HG03354 (cell line): ENCODE measurements around the gene ANO10.
A peak's percentile ranks its signal among the peaks of the same experiment; 100 is the strongest.

ENCODE experiments used
- ATAC-seq: cut with Tn5 transposase; IDR thresholded peaks from one replicate; pipeline ENCODE4 v1.9.1; 2021; ENCODE audit warnings: mild to moderate bottlenecking; ENCODE audit not compliant: unreplicated experiment, poor library complexity, severe bottlenecking

The ANO10 gene

DNA sequence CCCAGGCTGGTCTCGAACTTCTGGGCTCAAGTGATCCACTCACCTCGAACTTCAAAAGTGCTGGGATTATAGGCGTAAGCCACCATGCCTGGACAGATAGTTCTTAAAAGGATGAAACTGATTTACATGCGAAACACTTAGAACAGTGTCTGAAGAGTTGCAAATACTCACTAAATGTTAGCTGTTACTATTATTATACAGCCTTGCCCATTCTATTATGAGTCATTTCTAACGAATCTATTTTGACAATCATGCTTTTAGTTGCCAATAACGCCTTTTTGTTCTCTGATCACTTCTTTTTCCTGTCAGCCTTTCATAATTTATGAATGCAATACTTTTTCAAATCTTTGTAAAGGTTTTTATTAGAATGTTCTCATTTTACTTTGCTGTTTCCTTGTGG, 222.8 kb downstream of the ANO10 start:
- ATAC-seq: no peak

DNA sequence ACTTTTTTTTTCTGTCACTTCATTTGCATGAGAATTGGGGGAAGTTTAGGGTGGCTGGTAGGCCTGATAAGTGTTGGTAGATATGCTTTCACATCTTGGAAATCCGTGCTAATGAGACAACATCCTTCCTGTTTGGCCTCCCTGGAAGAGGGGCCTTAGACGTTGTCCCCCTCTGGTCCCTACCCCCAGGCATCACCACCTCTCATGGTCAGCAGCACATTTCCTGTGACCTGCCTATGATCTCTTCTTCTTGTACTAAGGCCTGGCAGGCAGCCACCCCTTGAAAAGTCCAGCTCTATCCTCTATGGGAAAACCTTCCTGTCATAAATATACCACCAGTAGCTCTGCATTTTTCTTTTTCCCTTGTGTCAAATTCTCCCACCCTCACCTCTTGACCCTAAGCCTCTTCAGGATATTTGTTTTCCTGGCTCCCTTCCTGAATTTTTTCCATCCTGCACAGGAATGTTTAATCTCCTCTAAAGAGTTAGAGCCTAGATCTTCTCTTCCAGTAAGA, 227.7 kb downstream of the ANO10 start:
- no peak for ATAC-seq

DNA sequence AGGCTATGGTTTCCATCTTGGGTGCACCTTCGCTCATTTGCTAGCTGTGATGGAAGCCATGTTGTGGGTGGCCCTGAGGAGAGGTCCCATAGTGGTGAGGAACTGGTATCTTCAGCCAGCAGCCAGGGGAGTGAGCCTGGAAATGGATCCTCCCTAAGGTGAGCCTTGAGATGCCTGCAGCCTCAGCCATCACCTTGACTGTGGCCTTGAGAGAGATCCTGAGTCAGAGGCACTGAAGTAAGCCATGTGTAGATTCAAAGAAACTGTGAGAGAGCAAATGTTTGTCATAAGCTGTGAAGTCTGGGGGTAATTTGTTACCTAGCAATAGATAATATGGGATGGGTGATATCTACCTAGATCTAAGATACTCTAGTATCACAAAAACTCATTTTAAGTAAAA, 230.2 kb downstream of the ANO10 start:
- ATAC-seq: no peak

DNA sequence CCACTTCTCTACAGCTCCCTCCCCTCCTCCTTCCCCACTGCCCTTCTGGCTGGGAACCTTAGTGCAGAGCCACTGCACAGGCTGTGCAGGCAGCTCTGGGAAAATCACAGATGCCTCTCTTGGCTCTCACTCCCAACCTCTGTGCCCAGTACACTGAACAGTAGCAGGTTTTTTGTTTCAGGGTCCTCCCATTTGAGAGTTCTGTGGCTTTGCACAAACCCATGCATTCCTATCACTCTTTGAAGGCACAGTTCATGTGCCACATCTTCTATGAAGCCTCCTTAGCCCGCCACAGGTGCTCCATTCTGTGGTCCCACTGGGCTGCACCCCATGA, 231.6 kb downstream of the ANO10 start:
- ATAC-seq: no peak

DNA sequence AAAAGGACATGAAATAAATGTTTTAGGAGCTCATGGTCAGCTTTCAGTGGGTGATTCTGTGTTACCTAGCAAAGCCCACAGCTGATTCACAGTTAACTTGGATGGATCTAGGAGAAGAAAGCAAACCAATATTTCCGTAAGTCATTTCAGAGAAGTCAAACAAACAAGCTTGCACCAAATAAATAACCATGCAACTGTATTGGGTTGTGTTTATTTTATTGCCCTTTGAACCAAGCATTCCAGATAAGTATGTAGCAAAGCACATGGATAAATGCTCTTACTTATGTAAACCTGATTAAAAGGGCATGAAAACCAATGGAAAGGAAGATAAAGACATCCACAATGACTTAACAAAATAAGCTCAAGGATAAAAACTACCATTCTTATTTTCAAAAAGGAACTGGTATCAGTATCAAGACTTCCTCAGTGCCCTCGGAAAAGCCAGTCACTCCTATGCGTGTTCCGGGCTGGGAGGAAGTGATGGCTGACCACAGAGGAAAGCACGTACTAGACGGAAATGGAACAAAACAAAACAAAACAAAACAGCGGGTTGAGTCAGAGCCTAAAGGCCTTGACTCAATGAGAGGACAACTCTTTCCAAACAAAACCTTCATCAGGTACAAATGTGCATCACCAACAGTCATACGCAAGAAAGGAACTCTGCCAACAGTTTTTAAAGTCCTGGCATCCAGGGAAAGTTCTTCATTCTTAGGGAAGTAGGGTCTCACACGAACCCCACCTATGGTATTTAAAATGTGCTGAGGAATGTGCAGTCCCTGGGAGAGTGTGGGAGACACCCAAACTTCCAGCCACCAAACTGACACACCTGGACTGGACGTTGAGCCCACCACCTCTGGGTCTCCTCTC, 232.2 kb downstream of the ANO10 start:
- ATAC-seq: peak; percentile 76

DNA sequence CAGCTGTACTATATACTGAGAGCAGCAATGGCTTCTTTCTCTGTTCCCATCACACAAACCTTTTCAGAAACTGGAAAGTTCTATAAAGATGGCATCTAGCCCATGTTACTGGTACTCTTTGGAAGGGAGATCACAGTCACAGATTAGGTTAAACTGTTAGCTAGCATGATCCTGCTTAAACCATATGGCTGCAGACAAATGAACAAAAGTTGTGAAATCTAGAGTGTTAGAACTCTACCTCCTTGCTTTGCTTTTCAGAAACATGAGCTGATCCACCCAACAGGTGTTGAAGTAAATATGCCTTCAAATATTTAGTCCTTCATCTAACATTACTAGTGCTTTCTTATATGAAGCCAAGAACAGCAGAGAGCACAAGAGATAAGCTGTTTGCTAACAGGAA, 232.9 kb downstream of the ANO10 start:
- no peak for ATAC-seq

DNA sequence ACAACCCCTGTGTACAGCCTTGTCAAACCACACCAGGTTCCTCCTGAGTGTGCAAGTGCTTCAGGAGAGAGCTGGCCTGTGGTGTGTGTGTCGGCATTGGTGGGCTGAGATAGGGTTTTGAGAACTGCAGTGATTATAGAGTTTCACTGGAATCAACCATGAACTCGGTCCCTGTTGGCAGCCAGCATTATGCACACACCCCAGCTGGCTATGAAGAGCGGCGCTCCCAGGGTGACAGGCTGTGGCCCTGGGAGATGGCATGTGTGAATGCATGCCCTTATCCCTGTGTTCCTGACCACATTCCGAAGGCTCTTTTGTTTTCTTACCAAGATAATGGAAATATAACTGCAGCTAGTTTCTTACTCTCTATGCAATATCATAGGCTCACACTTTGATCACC, 233.6 kb downstream of the ANO10 start:
- ATAC-seq: no peak

DNA sequence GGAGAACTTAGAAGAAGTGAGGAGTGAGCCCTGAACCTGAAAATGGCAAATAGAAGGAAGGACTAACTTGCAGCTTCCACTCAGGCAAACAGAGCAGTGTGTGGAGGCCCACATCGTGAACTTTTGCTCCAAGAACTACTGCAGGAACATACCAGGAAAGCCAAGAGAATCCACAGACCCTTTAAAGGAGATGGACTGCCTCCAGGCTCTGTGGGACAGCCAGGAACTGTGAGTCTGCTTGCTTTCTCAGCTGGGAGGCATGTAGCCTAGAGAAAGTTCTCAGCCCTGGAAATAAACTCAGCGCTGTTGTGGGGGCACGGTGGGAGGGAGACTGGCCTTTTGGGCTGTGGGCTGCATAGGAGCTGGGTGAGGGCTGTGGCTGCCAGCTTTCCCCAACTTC, 242.5 kb downstream of the ANO10 start:
- ATAC-seq: no peak

DNA sequence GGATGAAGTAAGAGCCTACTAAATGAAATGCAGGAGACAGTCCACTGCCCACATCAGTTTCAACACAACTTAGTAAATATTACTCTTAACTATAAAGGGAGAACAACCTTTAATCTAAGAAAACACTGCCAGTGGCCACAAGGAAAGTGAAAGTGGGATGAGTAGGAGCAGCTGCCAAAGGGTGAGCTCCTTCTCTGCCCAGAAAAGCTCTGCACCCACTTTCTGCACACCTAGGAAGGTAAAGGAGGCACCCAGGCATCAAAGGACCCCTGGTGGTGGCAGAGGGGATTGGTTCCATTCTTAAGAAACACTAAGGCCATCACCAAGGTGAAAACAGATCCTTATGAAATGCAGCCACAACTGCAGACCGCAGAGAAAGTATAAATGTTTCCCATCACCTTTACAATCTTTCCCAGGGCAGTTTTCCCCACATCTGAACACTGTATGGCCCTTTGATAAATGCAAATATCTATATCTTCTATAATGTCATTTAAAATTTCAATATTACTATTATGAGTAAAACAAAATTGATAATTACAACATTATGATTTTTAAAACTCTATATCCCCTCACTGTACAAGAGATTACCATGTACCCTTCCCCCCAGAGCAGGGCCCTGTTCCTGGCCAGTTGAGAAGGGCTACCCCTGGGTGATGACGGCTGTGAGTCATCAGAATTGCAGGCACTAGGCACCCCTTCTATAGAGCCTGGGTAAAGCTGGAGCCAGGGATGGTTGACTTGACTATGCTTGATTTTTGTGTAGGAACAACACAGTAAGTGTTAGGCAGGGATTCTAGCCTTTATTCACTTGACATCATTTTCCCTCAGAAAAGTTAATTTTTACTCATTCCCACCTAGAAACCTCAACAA, 243.5 kb downstream of the ANO10 start:
- no peak for ATAC-seq

DNA sequence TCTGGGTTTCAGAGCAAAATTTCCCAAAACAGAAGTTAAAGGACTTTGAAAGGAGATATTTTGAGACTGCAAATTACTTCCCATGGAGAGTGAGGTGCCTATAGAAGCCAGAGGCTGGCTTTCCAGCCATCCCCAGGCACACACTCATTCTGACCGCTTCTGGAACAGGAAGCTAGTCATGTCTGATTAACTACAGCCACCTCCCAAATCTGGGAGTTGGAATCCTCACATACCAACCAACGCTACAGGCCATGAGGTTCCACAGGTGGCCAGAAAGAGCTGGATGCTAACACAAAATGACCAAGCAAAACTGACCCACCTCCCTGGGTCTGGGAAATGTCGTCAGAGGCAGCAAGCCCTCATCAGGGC, 248.3 kb downstream of the ANO10 start:
- no peak for ATAC-seq

DNA sequence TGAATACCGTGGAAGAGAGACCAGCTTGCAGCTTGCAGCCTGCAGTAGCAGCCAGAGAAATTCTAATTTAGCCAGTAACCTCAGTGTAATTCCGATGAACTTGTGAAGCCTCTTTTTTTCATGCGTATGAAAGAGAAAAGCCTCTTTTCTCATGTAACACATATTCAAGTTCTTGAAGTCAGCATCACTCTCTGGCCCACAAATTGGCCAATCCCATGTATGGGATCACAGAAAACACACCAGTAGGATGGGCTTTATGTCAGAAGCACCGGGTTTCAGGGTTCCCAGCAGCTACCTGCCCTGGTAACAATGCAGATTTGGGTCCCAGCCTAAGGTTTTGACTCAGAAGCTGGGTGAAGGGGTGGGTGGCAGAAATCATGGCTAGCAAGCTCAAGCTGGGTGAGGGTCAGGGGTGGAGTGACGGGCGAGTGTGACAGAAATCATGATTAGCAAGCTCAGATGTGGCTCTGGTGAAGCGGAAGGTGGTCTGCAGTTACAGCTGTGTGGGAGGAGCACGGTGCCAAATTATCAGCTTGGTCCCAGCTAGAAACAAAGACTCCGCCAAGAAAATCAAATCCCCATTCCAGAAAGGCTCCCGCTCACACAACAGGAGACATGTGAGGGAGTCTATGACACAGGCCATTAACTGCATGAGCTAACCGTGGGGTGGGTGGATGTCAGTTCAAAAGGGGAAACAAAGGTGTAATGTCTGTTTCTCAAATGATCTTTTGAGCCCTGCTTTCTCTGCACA, 248.8 kb downstream of the ANO10 start:
- ATAC-seq: no peak

DNA sequence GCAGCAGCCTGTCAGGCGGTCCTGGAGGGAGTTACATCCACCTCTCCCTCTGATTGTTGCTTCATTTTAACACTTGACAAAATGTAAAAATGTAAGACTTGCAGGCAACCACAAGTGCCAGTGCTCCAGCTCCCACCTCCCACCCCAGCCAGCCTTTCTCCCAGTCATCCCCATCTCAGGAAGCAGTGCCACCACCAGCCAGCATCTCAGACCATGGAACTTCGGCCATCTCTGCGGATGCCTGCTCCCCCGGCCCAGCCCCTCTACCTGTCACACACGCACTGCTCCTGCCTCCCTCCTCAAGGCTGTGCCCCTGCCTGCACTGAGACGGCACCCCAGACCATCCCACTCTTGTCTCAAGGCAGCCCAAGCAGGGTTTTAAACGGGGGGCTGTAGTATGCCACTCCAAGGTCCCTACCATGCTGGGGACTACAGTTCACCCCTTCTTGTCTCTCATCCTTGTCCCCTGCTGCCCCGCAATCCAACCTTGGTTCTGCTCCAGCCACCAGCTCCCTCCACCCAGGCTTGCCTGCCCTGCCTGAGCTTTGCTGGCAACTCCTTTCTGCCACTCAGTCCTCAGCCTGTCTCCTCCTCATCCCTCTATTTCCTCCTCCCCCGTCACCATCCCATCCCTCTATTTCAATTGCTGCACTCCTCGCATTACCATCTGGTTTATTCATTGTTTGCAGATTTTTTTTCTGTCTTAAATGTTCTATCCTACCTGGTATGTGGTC, 249.6 kb downstream of the ANO10 start:
- ATAC-seq: no peak

DNA sequence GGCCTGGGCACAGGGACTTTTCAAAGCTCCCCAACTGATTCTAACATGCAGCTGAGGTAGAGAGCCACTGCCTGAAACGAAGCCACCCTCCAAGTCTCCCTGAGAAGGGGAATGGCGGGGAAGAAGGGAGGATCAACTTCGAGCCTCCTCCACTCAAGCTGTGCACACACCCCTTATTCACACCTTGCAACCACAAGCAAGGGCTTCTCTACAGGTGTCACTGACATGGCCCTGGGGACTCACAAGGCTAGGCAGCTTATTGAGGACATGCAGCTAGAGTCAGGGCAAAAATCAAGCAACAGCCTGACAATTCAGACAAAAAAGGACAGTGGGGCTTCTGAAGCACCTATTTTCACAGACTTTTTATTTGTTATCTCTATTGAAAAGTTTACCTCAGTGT, 250.3 kb downstream of the ANO10 start:
- ATAC-seq: no peak

DNA sequence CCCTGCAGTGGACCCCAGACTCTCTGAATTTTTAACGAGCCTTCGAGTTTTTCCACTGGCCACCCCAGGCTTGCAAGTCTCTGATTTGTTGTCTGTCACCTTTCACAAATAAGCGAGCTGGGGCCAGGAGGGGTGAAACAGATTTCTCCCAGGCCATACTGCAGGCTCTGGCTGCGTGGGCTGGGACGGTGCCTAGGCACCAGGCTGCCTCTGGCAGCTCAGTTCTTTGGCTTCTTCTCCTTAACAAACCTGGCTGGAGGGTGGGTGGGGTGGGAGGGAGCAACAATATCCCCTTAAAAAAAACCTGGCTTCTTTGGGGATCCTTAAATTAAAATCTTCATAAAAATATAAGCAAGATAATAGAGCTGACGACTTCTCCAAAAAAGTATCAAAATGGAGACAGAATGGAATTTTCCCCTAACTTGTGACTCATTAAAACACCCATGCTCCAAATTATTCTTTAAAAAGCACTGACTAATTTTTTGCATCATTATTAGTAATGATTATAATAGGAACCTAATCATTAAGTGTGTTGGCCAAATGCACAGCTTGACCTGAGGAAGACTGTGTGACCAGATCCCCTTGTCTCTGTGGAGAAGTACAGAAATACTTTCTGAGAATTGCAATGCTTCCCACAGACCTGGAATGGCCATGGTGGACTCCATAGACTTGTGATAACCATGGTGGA, 251.4 kb downstream of the ANO10 start:
- no peak for ATAC-seq

DNA sequence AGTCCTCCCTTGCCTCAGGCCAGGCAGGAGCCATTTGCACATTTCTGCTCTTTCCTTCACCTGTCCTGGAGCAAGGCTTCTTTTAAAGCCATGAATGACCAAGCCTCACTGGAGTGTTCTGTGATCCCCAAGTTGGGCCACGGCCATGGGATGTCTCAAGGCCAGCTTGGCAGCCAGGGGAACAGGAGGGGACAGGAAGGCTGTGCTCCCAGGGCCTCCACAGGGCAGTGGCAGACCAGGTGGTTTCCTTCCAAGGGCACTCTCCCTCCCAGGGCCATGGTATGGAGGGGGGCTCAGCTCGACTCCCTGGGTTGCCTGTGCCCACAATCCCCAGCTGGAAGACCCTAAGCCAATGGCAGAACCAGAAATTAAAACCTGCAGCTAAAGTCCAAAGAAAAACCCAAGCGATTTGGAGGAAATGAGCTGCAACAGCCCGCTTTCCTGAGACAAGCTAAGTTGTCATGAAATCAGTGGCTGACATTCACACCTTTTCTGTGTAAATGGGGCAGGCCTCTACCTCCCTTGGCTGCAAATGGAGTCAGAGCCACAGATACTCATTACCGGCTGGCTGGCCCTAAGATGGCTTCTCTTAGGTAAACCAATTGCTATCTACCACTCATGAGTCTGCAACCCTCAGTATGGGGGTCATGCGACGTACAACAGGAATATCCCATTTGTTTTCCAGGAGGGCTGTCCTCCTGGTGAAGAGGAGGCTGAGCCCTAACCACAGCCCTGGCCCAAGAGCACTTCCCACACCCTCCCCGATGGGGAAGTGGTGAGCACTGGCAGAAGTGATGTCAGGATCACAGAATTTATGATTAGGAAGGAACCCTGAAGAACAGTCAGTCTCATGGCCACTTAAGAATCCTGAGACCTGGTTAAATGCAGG, 252.2 kb downstream of the ANO10 start:
- ATAC-seq: no peak

DNA sequence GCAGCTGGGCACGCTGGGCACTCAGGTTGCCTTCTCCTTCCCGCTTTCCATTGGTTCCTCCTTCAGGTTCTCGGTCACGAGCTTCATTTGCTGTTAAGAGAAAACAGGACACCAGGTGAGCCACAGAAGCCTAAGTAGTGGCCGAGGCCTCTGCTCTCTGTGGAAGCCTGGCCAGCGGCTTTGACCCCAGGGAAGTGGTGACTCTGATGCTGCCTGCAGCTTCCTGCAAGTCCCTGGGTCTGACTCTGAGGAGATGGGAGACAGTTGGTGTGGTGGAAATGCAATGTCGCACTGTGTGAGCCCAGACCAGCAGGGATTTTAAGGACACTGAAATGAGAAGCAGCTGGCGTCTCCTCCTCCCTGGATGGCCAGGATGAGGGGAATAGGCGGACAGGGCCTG, 254.9 kb downstream of the ANO10 start:
- no peak for ATAC-seq

DNA sequence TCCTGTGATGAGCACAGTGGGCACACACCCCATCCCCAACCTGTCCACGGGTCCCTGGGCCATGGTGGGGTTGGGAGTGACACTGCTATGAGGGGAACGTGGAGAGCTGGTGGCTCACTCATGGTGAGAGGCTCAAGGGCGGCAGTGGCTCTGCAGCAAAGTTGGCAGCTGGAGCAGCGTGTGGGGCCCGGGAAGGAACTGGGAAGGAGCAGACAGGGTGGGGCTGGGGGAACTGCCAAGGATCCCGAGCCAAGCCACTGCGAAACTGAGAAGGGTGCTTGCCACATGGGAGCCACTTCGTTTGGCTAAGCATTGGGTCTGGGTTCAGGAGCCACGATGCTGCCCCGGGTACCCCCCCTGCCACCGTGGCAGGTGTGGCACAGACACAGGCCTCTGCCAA, 255.3 kb downstream of the ANO10 start:
- no peak for ATAC-seq

DNA sequence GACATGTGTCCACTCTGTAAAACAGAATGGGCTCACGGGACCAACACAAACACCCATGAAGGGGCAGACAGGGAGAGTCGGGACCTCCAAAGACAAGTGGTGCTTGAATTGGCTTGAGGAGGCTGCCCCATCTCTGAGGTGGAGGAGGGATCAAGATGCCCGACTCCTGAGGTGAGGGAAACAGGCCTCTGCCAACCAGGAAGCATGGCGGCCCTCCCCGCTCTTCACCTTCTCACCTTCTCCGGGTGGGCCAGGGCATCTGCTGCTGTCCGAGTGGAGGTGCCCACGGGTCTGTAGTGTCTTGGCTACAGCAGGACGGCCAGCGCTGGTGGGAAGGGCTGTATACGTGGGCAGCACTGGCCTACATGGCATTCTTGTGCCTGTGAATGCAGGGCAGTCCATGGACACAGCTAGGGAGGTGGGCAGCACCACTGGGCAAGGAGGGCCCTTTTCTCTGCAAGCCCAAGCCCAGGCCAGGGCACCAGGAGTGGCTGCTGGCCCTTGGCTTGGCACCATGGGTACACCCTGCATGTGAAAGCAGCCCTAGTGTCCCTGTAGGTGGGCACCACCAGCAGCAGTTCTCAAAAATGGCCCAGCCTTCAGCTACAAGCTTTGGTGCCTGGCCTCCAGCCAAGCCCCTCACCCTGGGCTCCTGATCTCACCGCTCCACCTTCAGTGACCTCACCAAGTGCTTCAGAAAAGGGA, 256.1 kb downstream of the ANO10 start:
- ATAC-seq: no peak
